Cardiac muscle cell (in vitro differentiated cells and primary cell): ENCODE results near the gene EED. TPM values are rescaled to one million over a fixed set of nuclear protein-coding genes. Genes with fewer than 3 reads are reported as not detected.
A peak's percentile ranks its signal among the peaks of the same experiment; 100 is the strongest.

Experiments
- DNase-seq, 2 donors: peaks; one replicate each; pipeline versions ENCODE4 v3.0.0 to v3.0.0-alpha.2; 2010 to 2017; ENCODE audit warnings: low read depth in 1 of 2, low spot score in 1 of 2
- H3K27ac ChIP-seq: fragments of 200-600 bp; sonication (generic); 2 replicates; pipeline ENCODE4 v1.5.1; 2016
- H3K27me3 ChIP-seq: fragments of 200-600 bp; sonication (generic); 2 replicates; pipeline ENCODE4 v1.6.0; 2016; ENCODE audit warnings: control low read depth
- H3K36me3 ChIP-seq: fragments of 200-600 bp; sonication (generic); 2 replicates; pipeline ENCODE4 v1.5.1; 2016; ENCODE audit warnings: control low read depth
- H3K4me1 ChIP-seq: fragments of 200-600 bp; sonication (generic); 2 replicates; pipeline ENCODE4 v1.8.1; 2017; ENCODE audit warnings: low read depth, mild to moderate bottlenecking, mixed run types
- H3K4me3 ChIP-seq: fragments of 200-600 bp; sonication (generic); 2 replicates; pipeline ENCODE4 v1.5.1; 2016; ENCODE audit warnings: mild to moderate bottlenecking
- H3K9me3 ChIP-seq: fragments of 200-600 bp; sonication (generic); 2 replicates; pipeline ENCODE4 v1.5.1; 2017; ENCODE audit warnings: low read depth, mild to moderate bottlenecking, control low read depth
- polyA plus RNA-seq: library from polyadenylated mRNA; unstranded; fragments of >200 nt; fragmentation: Nextera tagmentation; extraction: Ambion mirVana; gene quantifications from 2 replicates; pipeline ENCODE4 v1.2.1, GENCODE V29; 2016
- total RNA-seq: library from RNA; depleted of rRNA; stranded (reverse); fragments of >200 nt; gene quantifications from 2 replicates; pipeline ENCODE4 v1.2.3, GENCODE V29; 2016
- TF ChIP-seq, protein P1 (sequence below): IDR thresholded peaks from 2 replicates; pipeline ENCODE4 v1.5.1; 2012; ENCODE audit warnings: low read depth, mild to moderate bottlenecking, low read length

Gene EED
- total and polyA plus RNA-seq, 2 experiments from 2014 or later = 24.0 to 30.1 TPM

- no peak for DNase-seq
- TF ChIP-seq, protein P1, sequence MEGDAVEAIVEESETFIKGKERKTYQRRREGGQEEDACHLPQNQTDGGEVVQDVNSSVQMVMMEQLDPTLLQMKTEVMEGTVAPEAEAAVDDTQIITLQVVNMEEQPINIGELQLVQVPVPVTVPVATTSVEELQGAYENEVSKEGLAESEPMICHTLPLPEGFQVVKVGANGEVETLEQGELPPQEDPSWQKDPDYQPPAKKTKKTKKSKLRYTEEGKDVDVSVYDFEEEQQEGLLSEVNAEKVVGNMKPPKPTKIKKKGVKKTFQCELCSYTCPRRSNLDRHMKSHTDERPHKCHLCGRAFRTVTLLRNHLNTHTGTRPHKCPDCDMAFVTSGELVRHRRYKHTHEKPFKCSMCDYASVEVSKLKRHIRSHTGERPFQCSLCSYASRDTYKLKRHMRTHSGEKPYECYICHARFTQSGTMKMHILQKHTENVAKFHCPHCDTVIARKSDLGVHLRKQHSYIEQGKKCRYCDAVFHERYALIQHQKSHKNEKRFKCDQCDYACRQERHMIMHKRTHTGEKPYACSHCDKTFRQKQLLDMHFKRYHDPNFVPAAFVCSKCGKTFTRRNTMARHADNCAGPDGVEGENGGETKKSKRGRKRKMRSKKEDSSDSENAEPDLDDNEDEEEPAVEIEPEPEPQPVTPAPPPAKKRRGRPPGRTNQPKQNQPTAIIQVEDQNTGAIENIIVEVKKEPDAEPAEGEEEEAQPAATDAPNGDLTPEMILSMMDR = no peak
- Histone ChIP-seq H3K4me1 (peaks cover 42% of the 10 kb centered on the region), H3K36me3 (peaks cover 3% of the 10 kb centered on the region), H3K27me3 (no peaks in the 10 kb centered on the region), H3K9me3 (no peaks in the 10 kb centered on the region), H3K27ac (no peak overlapping the region), H3K4me3 (peak overlapping the region; percentile 73)
These were observed 1.7 kb downstream of the EED start for GRCh38 chr11:86246293-86246675.

GRCh38 chr11:86247608-86248007 lies 3.1 kb downstream of the EED start:
- TF ChIP-seq, protein P1 = no peak
- no peak for DNase-seq
- H3K4me3 ChIP-seq = no peak overlapping the region

GRCh38 chr11:86248609-86249008 lies 4.1 kb downstream of the EED start:
- Histone ChIP-seq H3K27me3 (no peaks in the 10 kb centered on the region), H3K27ac (no peak overlapping the region), H3K36me3 (peaks cover 3% of the 10 kb centered on the region), H3K4me3 (no peak overlapping the region), H3K4me1 (peaks cover 39% of the 10 kb centered on the region), H3K9me3 (no peaks in the 10 kb centered on the region)
- TF ChIP-seq, protein P1 = no peak
- DNase-seq = no peak

More at GRCh38 chr11:86247608-86248007, 3.1 kb downstream of the EED start:
- H3K27ac ChIP-seq = no peak overlapping the region
- H3K36me3 ChIP-seq = peaks cover 3% of the 10 kb centered on the region
- peaks cover 42% of the 10 kb centered on the region for H3K4me1 ChIP-seq
- H3K27me3 ChIP-seq = no peaks in the 10 kb centered on the region
- no peaks in the 10 kb centered on the region for H3K9me3 ChIP-seq

- Histone ChIP-seq H3K27ac (peak overlapping the region; percentile 26), H3K36me3 (peaks cover 3% of the 10 kb centered on the region), H3K4me3 (peak overlapping the region; percentile 1), H3K4me1 (peaks cover 35% of the 10 kb centered on the region), H3K27me3 (no peaks in the 10 kb centered on the region), H3K9me3 (no peaks in the 10 kb centered on the region)
- DNase-seq = no peak
- TF ChIP-seq, protein P1 = no peak
These were observed 5.0 kb downstream of the EED start for GRCh38 chr11:86249307-86250098.

DNA sequence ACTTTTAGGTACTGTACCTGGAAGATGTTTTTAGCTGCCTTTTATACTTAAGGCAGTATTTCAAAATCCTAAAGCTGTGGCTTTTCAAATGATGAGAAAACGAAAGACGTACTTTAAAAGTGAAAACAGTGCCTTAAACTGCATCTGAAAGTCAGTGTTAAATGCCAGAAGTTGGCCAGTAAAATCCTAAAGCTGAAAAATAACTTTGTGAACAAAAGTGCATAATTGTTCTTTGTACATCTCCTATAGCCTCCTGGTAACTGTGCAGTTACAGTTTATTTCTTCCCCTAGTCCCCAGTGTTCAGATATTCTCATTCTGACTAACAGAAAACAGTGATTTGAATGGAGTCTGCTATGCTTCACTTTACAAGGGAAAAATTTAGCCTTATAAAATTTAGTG lies 6.8 kb downstream of the EED start:
- peaks cover 3% of the 10 kb centered on the region for H3K36me3 ChIP-seq

More for the DNA sequence above, 6.8 kb downstream of the EED start:
- no peak for DNase-seq
- TF ChIP-seq, protein P1 = no peak
- no peaks in the 10 kb centered on the region for H3K27me3 ChIP-seq
- H3K9me3 ChIP-seq = no peaks in the 10 kb centered on the region
- no peak overlapping the region for H3K4me3 ChIP-seq
- no peak overlapping the region for H3K27ac ChIP-seq
- peaks cover 33% of the 10 kb centered on the region for H3K4me1 ChIP-seq
